HG03135 (cell line): ENCODE measurements around the gene DCLK1.

Source experiments
- ATAC-seq: cut with Tn5 transposase; IDR thresholded peaks from one replicate; pipeline ENCODE4 v1.9.1; 2021; ENCODE audit warnings: mild to moderate bottlenecking, moderate library complexity; ENCODE audit not compliant: unreplicated experiment

The DCLK1 gene

DNA sequence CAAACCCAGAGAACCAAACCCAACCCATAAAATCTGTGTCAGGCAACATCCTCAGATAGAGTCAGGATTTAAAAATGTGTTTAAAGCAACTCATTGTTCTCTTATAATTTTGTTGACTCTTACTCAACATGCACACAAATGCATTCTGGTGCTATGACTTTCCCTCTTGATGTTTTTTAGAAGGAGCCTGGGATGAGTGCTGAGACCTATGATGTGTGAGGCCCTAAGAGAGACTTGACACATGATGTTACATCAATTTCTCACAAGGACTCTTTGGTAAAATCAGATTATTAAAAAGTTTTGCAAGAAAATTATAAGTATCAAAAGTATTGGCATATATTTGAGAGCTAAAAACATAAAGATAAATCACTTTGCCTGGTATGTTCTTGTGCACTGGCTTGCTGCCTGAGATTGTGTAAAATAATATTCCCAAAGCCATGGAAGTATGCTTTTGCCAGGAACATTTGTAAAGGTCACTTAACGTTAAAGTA lies 173.9 kb downstream of the DCLK1 start:
- no peak for ATAC-seq

DNA sequence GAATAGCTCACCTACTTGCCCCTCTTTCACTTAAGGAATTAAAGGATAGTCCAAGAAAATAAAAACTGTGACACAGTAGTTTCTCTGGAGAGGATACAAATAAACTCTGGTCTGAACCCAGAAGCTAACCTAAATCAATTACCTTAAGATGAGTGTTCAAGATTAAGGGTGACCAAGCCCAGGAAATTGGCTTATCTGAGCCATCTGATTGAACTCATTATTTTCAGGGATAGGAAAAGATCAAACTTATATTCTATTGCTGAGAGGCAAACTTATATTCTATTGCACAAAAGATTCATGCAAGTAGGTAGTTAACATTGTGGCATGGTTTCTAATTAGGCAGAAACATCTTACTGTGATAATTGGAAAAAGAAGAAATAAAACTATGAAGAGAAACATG lies 175.1 kb downstream of the DCLK1 start:
- no peak for ATAC-seq

- ATAC-seq, result no peak
These were observed 177.0 kb downstream of the DCLK1 start for GRCh38 chr13:35954207-35954560.

GRCh38 chr13:35953537-35954206 lies 177.5 kb downstream of the DCLK1 start:
- no peak for ATAC-seq

DNA sequence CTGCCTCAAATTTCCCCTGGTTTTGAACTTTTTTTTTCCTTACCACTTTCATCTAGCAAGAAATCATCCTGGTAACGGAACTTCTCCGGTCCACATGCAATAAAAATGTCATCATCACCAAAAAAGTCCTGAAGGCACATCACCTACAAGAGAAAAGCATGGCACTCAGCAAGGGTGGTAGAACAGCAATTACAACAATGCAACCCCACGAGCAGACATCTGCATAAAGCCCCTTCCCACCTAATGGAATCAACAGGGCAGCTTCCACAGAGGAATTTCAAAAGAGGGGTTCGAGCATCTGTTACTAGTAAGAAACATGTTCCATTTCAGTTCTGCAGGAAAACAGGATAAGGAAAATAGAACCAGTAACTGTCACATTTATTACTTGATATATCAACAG lies 183.9 kb downstream of the DCLK1 start:
- no peak for ATAC-seq

- ATAC-seq, result no peak
These were observed 185.8 kb downstream of the DCLK1 start for GRCh38 chr13:35945368-35945767.

GRCh38 chr13:35941374-35941773 lies 189.8 kb downstream of the DCLK1 start:
- ATAC-seq, result no peak

GRCh38 chr13:35940734-35941133 lies 190.4 kb downstream of the DCLK1 start:
- no peak for ATAC-seq

- ATAC-seq, result no peak
These were observed 194.8 kb downstream of the DCLK1 start for GRCh38 chr13:35936246-35936978.

DNA sequence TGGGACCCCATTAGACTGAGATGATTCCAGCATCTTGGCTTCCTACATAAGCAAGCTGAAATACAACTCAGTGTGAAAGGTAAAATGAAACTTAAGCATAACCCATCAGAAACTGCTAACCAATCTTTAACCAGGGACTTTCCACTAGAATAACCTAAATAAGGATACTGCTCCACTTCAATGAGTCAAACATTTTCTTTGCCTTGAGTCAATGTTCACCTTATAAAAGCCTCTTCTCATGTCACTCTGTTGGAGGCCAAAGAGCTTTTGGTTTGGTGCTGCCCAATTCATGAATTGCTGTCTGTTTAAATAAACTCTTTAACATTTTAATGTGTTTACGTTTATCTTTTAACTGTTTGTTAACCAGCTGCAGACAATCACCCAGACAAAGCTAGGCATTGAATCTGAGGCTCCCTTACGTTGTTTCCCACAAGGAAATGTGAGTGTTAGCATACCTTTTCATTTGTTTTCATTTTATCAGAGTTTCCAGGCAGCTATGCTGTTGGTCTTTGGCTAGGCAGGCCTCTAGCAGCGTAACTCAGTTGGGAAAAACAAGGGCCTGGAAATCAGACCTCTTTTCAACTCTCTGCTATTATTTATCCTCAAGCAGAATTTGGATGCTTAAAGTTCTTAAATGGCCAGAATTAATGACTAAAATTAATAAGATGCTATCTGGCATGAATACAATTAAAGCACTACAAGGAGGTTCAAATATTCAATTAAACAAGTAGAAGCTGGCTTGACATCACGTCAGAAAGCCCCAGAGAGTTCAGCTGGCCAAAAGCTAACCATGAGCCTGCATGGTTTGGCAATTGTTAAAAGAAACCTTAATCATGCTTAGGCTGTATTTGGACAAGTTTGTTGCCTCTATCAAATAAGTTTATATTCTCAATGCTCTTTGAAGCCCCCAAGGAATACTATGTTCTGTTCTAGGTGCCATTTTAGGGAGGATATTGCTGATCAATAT lies 200.2 kb downstream of the DCLK1 start:
- ATAC-seq, result peak; percentile 90

GRCh38 chr13:35927567-35928021 lies 203.6 kb downstream of the DCLK1 start:
- ATAC-seq, result no peak

DNA sequence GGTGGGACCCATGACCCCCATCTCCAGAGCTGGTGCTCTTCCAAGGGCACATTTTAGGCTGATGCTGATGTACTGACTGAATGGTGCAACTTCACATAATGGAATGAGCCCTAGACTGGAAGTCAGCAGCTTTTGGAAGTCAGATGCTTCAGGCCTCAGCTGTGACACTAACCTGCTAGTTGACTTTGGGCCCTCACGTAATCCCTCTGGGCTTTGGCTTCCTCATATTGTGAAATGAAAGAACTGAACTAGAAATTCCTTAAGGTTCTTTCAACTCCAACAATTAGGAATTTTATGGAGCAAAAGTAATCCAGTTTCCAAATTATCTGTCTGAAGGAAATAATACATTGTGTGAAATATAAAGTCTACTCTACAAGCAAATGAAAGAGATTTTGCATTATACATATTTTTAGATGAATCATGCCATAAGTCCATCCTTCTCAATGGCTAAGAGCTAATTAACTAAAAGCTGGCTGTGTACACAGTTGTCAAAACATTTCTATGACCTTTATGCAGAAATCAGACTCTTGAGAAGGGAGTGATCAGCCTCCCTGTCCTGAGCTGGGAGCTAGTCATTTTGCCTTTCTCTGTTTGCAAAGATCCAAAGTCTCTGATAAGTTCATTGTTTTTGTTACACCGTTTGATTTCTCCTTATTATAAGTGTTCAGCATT lies 204.2 kb downstream of the DCLK1 start:
- no peak for ATAC-seq

DNA sequence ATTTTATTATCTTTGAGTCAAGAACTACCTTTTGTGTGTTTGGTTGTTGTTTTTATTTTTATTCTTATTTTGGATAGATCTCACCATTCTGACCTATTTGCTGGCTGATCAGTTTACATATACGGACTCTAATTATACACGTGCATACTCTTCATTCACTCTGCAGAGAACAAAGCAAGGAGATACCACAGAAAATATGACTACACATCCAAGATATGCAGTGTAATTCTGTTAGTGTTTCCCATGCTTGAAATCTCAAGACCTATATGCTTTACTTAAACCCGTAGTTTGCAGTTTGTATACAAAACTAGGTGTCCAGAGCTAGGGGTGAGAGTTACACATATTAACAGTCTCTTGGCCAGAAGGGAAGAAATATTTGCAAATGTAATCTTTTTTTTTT lies 205.5 kb downstream of the DCLK1 start:
- no peak for ATAC-seq

- ATAC-seq, result no peak
These were observed 207.8 kb downstream of the DCLK1 start for GRCh38 chr13:35923347-35923746.

- no peak for ATAC-seq
These were observed 210.4 kb downstream of the DCLK1 start for GRCh38 chr13:35920816-35921215.

GRCh38 chr13:35917942-35918645 lies 213.1 kb downstream of the DCLK1 start:
- no peak for ATAC-seq

- ATAC-seq, result no peak
These were observed 213.8 kb downstream of the DCLK1 start for GRCh38 chr13:35917252-35917941.

DNA sequence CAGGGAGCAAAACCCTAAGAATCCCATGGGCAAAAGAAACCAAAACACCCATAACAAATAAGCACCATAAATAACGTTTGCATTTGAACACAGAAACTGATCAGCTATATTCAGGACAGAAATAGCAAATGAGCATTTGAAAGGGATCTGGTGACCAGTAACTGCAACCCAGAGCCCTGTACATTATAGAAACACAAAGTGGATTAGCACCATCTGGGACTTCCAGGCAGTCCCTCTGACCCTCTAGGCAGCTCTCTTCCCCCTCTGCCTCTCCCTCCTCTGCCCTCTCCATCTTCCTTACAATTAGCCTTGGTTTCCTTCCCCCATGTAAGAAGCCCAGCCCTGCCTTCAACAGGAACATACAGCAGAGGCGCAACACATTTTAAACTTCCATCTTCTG lies 215.0 kb downstream of the DCLK1 start:
- no peak for ATAC-seq

DNA sequence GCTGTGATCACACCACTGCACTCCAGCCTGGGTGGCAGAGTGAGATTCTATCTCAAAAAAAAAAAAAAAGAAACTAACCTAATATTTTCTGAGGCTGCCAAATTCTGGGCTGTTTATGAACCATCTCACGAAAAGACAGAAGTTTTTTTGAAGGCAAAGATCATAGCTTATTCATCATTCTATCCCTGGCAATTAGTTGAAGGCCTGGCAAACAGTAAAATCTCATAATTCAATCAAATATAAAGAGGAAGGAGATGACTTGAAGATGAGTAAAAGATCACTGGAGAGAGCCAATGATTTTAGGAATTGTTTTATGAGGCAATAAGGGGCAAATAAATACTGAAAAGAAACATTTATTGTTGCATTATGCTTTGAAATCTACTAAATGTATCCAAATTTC lies 216.5 kb downstream of the DCLK1 start:
- no peak for ATAC-seq

DNA sequence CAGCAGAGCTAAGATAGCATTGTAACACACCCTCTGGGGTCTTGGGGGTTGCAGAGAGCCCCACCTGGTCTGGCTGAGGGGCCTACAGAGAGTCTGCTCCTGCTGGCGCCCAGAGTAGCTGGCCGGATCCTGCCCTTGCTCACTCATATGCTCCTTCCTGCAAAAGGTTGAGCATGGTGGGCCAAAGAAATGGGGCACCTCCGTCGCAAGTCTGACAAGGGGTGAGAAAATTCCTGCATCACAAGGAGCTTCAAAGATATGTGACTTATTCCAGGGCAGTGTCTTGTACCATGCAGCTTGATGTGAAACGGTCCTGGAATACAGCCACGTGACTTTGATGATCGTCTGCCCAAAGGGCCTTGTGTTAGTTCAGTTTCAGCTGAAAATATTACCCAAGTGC lies 218.3 kb downstream of the DCLK1 start:
- no peak for ATAC-seq
